ENCODE data around the gene CDK11B.

Gene CDK11B

GRCh38 chr1:1616045-1616790 lies 42.6 kb downstream of the CDK11B start:
- H3K4me3 ChIP-seq (ENCODE audit: low read length) = peak overlapping the region; percentile 78; the same call in 1 of the 2 replicates
- no peak for TF ChIP-seq ZNF274 (IDR thresholded peaks at IDR 0.05; ENCODE audit: low read depth, low read length)

GRCh38 chr1:1615256-1616044 lies 43.4 kb downstream of the CDK11B start, which contains the start of gene MIB2:
Gene MIB2 (plus strand): TSS chr1:1615500. CDS start chr1:1623453, 7,953 bp downstream.
- peak within 1 kb of the TSS; percentile 78 for H3K4me3 ChIP-seq (ENCODE audit: low read length)
- no peak for TF ChIP-seq ZNF274 (IDR thresholded peaks at IDR 0.05; ENCODE audit: low read depth, low read length)

GRCh38 chr1:1614954-1615255 lies 43.9 kb downstream of the CDK11B start:
- no peak for TF ChIP-seq ZNF274 (IDR thresholded peaks at IDR 0.05; ENCODE audit: low read depth, low read length)
- H3K4me3 ChIP-seq (ENCODE audit: low read length) = peak overlapping the region; percentile 74

- TF ChIP-seq ZNF274 (IDR thresholded peaks at IDR 0.05; ENCODE audit: low read depth, low read length) = no peak
- peak overlapping the region; percentile 74 for H3K4me3 ChIP-seq (ENCODE audit: low read length)
Observed at GRCh38 chr1:1614204-1614953, 44.4 kb downstream of the CDK11B start.

- no peak for TF ChIP-seq ZNF274 (IDR thresholded peaks at IDR 0.05; ENCODE audit: low read depth, low read length)
- H3K4me3 ChIP-seq (ENCODE audit: low read length) = no peak overlapping the region
Observed at GRCh38 chr1:1613509-1614082, 45.2 kb downstream of the CDK11B start.

GRCh38 chr1:1612104-1612400 lies 46.8 kb downstream of the CDK11B start:
- TF ChIP-seq ZNF274 (IDR thresholded peaks at IDR 0.05; ENCODE audit: low read depth, low read length) = no peak

GRCh38 chr1:1610796-1611195 lies 48.0 kb downstream of the CDK11B start:
- H3K4me3 ChIP-seq (ENCODE audit: low read length) = no peak overlapping the region
- no peak for TF ChIP-seq ZNF274 (IDR thresholded peaks at IDR 0.05; ENCODE audit: low read depth, low read length)

More at GRCh38 chr1:1612104-1612400, 46.8 kb downstream of the CDK11B start:
- no peak overlapping the region for H3K4me3 ChIP-seq (ENCODE audit: low read length)

- TF ChIP-seq ZNF274 (IDR thresholded peaks at IDR 0.05; ENCODE audit: low read depth, low read length) = no peak
- no peak overlapping the region for H3K4me3 ChIP-seq (ENCODE audit: low read length)
Observed at GRCh38 chr1:1609822-1610485, 48.9 kb downstream of the CDK11B start.

GRCh38 chr1:1606232-1606631 lies 52.6 kb downstream of the CDK11B start:
- no peak for TF ChIP-seq ZNF274 (IDR thresholded peaks at IDR 0.05; ENCODE audit: low read depth, low read length)
- H3K4me3 ChIP-seq (ENCODE audit: low read length) = no peak overlapping the region

- no peak for TF ChIP-seq ZNF274 (IDR thresholded peaks at IDR 0.05; ENCODE audit: low read depth, low read length)
- no peak overlapping the region for H3K4me3 ChIP-seq (ENCODE audit: low read length)
Observed at GRCh38 chr1:1605724-1606123, 53.1 kb downstream of the CDK11B start.

GRCh38 chr1:1605034-1605591 lies 53.7 kb downstream of the CDK11B start:
- no peak for TF ChIP-seq ZNF274 (IDR thresholded peaks at IDR 0.05; ENCODE audit: low read depth, low read length)

GRCh38 chr1:1604374-1605033 lies 54.3 kb downstream of the CDK11B start:
- no peak overlapping the region for H3K4me3 ChIP-seq (ENCODE audit: low read length)
- TF ChIP-seq ZNF274 (IDR thresholded peaks at IDR 0.05; ENCODE audit: low read depth, low read length) = no peak

More at GRCh38 chr1:1605034-1605591, 53.7 kb downstream of the CDK11B start:
- no peak overlapping the region for H3K4me3 ChIP-seq (ENCODE audit: low read length)
